Neuron (in vitro differentiated cells): ENCODE measurements around the gene UTF1.

Experiments
- H2AFZ ChIP-seq: one replicate; pipeline ENCODE4 v1.6.1; 2013; ENCODE audit warnings: low read depth, mild to moderate bottlenecking, inconsistent platforms, low read length, moderate library complexity
- H3K27me3 ChIP-seq: one replicate; pipeline ENCODE4 v1.6.1; 2013; ENCODE audit warnings: low read length; ENCODE audit not compliant: insufficient read depth
- H3K36me3 ChIP-seq: one replicate; pipeline ENCODE4 v1.6.1; 2013; ENCODE audit warnings: low read length; ENCODE audit not compliant: insufficient read depth
- H3K4me1 ChIP-seq: one replicate; pipeline ENCODE4 v1.6.1; 2013; ENCODE audit warnings: low read length; ENCODE audit not compliant: insufficient read depth
- H3K4me3 ChIP-seq: 2 replicates; pipeline ENCODE4 v1.5.1; 2013; ENCODE audit warnings: mild to moderate bottlenecking, low read length, moderate library complexity
- H3K9me3 ChIP-seq: one replicate; pipeline ENCODE4 v1.6.1; 2013; ENCODE audit warnings: low read length

UTF1 gene

GRCh38 chr10:133266056-133266795 is 36.2 kb downstream of the UTF1 start:
- Histone ChIP-seq H2AFZ (no peak overlapping the region), H3K9me3 (no peaks in the 10 kb centered on the region), H3K36me3 (peaks cover 5% of the 10 kb centered on the region), H3K27me3 (no peaks in the 10 kb centered on the region), H3K4me1 (peaks cover 18% of the 10 kb centered on the region), H3K4me3 (no peak overlapping the region)

DNA sequence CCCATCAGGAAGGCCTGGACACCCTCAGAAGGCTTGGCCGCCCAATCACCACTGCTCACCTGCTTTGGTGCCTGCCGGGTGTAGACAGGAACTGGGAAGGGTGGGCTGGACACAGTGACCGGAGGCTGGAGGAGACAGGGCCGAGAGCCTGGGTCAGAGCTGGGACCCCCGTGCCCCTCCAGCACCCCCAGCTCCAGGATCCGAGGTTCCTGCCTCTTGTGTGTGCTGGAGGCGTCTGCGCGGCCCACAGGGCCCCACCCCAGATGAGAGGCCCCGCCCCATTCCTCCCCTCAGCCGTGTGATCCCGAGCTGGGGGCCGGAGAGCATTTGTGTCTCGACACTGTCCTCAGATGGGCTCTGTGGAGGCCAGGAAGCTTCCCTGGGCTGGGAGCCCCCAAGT is 37.3 kb downstream of the UTF1 start:
- no peaks in the 10 kb centered on the region for H3K27me3 ChIP-seq
- H2AFZ ChIP-seq: no peak overlapping the region
- H3K4me1 ChIP-seq: peaks cover 13% of the 10 kb centered on the region
- peaks cover 5% of the 10 kb centered on the region for H3K36me3 ChIP-seq
- no peak overlapping the region for H3K4me3 ChIP-seq
- H3K9me3 ChIP-seq: no peaks in the 10 kb centered on the region

DNA sequence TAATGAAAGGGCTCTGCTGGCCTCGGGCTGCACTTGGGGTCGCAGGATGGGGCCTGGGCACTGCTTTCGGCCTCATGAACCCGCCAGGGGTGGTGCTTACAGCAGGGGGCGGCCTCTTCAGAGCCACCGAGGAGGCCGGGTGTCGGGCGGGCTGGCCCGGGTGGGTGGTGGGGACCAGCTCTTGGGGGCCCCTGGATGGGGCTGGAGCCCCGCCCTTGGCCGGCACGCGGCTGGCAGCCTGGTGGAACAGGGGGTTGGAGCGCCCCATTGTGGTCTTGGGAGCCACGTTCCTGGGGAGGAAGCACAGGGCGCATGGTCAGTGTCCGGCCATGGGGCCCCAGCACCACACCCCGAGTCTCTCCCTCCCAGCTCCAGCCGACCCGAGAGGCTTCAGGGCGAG is 37.8 kb downstream of the UTF1 start:
- peaks cover 7% of the 10 kb centered on the region for H3K4me1 ChIP-seq
- H3K4me3 ChIP-seq: no peak overlapping the region
- peaks cover 5% of the 10 kb centered on the region for H3K36me3 ChIP-seq
- no peak overlapping the region for H2AFZ ChIP-seq
- no peaks in the 10 kb centered on the region for H3K27me3 ChIP-seq
- H3K9me3 ChIP-seq: no peaks in the 10 kb centered on the region

DNA sequence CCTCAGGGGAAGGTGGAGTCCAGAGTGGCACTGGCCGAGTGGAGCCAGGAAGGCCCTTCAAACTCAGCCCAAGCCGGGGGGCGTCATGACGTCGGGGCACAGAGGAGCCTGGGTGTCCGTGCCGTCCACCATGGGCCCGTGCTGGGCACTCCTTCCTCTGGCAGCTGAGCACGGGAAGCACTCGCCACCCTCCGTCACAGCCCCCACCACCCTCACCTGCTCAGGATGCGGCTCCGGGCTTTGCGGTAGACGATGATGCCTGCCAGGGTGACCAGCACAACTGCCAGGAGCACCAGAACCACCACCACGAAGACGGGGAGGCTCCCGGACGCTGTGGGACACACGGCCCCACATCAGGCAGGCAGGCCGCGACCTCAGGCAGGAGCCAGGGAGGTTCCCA is 38.5 kb downstream of the UTF1 start:
- peaks cover under 1% of the 10 kb centered on the region for H3K4me1 ChIP-seq
- no peak overlapping the region for H2AFZ ChIP-seq
- H3K9me3 ChIP-seq: no peaks in the 10 kb centered on the region
- H3K4me3 ChIP-seq: no peak overlapping the region
- H3K36me3 ChIP-seq: peaks cover 5% of the 10 kb centered on the region
- no peaks in the 10 kb centered on the region for H3K27me3 ChIP-seq

- Histone ChIP-seq H3K4me1 (no peaks in the 10 kb centered on the region), H3K36me3 (peaks cover 5% of the 10 kb centered on the region), H3K4me3 (no peak overlapping the region), H3K9me3 (no peaks in the 10 kb centered on the region), H3K27me3 (no peaks in the 10 kb centered on the region), H2AFZ (no peak overlapping the region)
Observed at GRCh38 chr10:133269367-133269766, 39.4 kb downstream of the UTF1 start.

- no peaks in the 10 kb centered on the region for H3K27me3 ChIP-seq
- peaks cover 6% of the 10 kb centered on the region for H3K4me1 ChIP-seq
- peaks cover 5% of the 10 kb centered on the region for H3K36me3 ChIP-seq
- no peak overlapping the region for H2AFZ ChIP-seq
- H3K4me3 ChIP-seq: no peak overlapping the region
- H3K9me3 ChIP-seq: no peaks in the 10 kb centered on the region
Observed at GRCh38 chr10:133270204-133270603, 40.2 kb downstream of the UTF1 start.

- no peak overlapping the region for H2AFZ ChIP-seq
- H3K4me1 ChIP-seq: peaks cover 13% of the 10 kb centered on the region
- H3K9me3 ChIP-seq: no peaks in the 10 kb centered on the region
- H3K4me3 ChIP-seq: no peak overlapping the region
- H3K27me3 ChIP-seq: no peaks in the 10 kb centered on the region
- H3K36me3 ChIP-seq: peaks cover 5% of the 10 kb centered on the region
Observed at GRCh38 chr10:133270773-133271297, 40.8 kb downstream of the UTF1 start.

GRCh38 chr10:133271521-133272300 is 41.7 kb downstream of the UTF1 start:
- no peak overlapping the region for H3K4me3 ChIP-seq
- H3K27me3 ChIP-seq: no peaks in the 10 kb centered on the region
- H3K9me3 ChIP-seq: no peaks in the 10 kb centered on the region
- H3K4me1 ChIP-seq: peaks cover 13% of the 10 kb centered on the region
- H2AFZ ChIP-seq: no peak overlapping the region
- H3K36me3 ChIP-seq: peaks cover 5% of the 10 kb centered on the region

DNA sequence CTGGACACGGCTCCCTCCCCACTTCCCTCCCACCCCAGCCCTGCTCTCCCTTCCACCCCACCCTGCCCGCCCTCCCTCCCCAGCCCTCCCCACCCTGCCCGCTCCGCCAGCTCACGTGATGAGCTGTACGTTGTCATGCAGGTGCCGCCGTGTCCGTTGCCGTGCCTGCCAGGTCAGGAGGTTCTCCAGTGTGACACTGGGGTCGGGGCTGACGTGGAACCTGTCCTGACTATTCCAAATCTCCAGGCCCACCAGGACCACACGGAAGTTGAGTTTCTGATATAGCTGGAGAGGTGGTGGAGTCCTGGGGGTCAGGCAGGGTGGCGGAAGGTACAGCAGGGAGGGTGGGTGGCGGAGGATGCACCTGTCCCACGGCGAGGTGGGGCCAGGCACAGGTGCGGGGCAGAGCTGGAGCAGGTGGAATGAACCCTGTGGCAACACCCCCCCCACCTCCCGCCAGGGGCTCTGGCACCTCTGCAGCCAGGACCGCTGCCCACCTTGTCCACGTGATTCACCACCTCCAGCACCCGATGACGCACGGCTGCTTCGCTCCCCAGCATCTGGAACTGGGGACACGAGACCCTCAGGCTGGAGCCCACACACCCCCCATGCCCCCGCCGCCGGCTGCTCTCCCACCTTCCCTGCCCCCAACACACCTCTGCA is 42.4 kb downstream of the UTF1 start:
- Histone ChIP-seq H3K4me3 (no peak overlapping the region), H3K27me3 (no peaks in the 10 kb centered on the region), H2AFZ (no peak overlapping the region)

DNA sequence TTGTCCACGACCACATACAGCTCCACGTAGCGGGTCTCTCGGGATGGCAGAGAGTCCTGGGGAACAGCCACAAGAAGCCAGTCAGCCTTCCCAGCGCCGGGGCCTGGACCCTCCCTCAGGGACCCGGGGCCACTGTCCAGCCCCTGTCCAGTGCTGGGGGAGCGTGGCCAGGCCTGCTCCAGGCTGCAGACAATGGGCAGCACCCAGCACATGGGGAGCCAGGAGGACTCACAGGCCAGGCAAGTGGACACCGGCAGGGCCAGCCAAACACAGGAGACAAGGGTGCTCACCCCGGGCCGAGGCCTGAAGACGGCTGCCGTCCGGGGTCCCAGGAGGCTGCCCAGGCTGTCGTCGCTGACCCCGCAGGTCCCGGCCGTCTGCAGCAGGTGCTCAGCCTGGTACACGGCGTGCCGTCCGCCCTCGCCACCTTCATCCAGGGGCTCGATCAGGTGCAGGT is 43.0 kb downstream of the UTF1 start:
- Histone ChIP-seq H3K9me3 (no peaks in the 10 kb centered on the region), H3K4me3 (no peak overlapping the region), H3K27me3 (no peaks in the 10 kb centered on the region), H3K4me1 (peaks cover 13% of the 10 kb centered on the region), H3K36me3 (peaks cover 5% of the 10 kb centered on the region), H2AFZ (no peak overlapping the region)

More for the DNA sequence above, 42.4 kb downstream of the UTF1 start:
- Histone ChIP-seq H3K9me3 (no peaks in the 10 kb centered on the region), H3K4me1 (peaks cover 13% of the 10 kb centered on the region), H3K36me3 (peaks cover 5% of the 10 kb centered on the region)

DNA sequence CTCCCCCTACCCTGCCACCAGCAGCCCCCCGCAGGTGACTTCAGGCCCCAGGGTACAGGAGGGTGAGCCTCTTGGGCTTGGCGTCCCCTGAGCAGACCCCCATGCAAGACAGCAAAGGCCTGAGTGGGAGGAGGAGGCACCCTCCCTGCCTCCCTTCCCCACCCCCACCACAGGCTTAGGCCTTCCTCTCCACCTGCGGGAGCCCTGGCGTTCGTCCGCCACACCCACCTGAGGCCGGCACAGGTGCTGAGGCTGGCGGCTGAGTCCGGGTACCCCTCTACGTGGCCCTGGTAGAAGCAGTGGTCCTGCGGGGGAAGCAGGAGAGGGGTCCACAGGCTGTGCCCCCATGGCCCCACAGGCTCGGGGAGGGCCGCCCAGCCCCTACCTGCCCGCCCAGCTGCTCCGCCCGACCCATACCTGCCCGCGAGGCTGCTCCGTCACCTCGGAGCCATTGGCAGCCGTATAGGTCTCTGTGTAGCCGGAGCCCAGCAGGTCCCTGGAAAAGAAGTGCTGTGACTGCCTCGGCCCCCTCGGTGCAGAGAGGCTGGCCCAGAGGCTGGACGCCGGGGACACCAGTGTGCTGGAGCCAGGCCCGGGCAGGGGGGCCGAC is 43.6 kb downstream of the UTF1 start:
- H3K4me3 ChIP-seq: no peak overlapping the region
- no peaks in the 10 kb centered on the region for H3K9me3 ChIP-seq
- no peak overlapping the region for H2AFZ ChIP-seq
- H3K27me3 ChIP-seq: no peaks in the 10 kb centered on the region
- H3K36me3 ChIP-seq: peaks cover 4% of the 10 kb centered on the region
- H3K4me1 ChIP-seq: peaks cover 13% of the 10 kb centered on the region

GRCh38 chr10:133274751-133275683 is 45.0 kb downstream of the UTF1 start:
- Histone ChIP-seq H3K36me3 (peaks cover 13% of the 10 kb centered on the region), H3K9me3 (no peaks in the 10 kb centered on the region), H2AFZ (no peak overlapping the region), H3K4me1 (peaks cover 13% of the 10 kb centered on the region), H3K4me3 (no peak overlapping the region), H3K27me3 (no peaks in the 10 kb centered on the region)
